Kidney (tissue), 14 donors: ENCODE results near the gene ATE1. TPM values are rescaled to one million over a fixed set of nuclear protein-coding genes. Genes with fewer than 3 reads are reported as not detected.

Experiments used
- DNase-seq, 5 donors: peaks; one replicate each; pipeline ENCODE4 v3.0.0-alpha.2; 2013 to 2020
- FAIRE-seq: peaks from 2 replicates; lab custom pipeline; 2012; peaks lifted over from hg19 to GRCh38; lab: Jason Lieb, UNC
- H3K27ac ChIP-seq, 2 donors: one replicate each; pipeline ENCODE4 v1.7.0; 2013; ENCODE audit warnings: low read depth in 2 of 2, low read length in 2 of 2, inconsistent platforms in 1 of 2
- H3K27me3 ChIP-seq: one replicate; pipeline ENCODE4 v1.7.1; 2013; ENCODE audit warnings: low read length, inconsistent platforms; ENCODE audit not compliant: control insufficient read depth, insufficient read depth
- H3K36me3 ChIP-seq, 3 donors: one replicate each; pipeline versions ENCODE4 v1.7.0 to v1.7.1; 2013; ENCODE audit warnings: low read length in 3 of 3, control low read depth in 1 of 3, inconsistent platforms in 1 of 3; ENCODE audit not compliant: insufficient read depth in 3 of 3, control insufficient read depth in 2 of 3
- H3K4me1 ChIP-seq, 3 donors: one replicate each; pipeline versions ENCODE4 v1.7.0 to v1.7.1; 2013; ENCODE audit warnings: low read length in 3 of 3, inconsistent platforms in 1 of 3, low read depth in 1 of 3; ENCODE audit not compliant: control insufficient read depth in 2 of 3, insufficient read depth in 2 of 3
- H3K4me3 ChIP-seq, 3 donors: one replicate each; pipeline versions ENCODE4 v1.7.0 to v1.8.1; 2013; ENCODE audit warnings: low read length in 3 of 3, control low read depth in 1 of 3, inconsistent platforms in 1 of 3
- H3K9ac ChIP-seq, 3 donors: one replicate each; pipeline versions ENCODE4 v1.7.0 to v1.7.1; 2013; ENCODE audit warnings: low read length in 3 of 3, control low read depth in 1 of 3, inconsistent platforms in 1 of 3
- H3K9me3 ChIP-seq, 3 donors: one replicate each; pipeline versions ENCODE4 v1.7.0 to v1.7.1; 2013; ENCODE audit warnings: low read length in 3 of 3, control low read depth in 1 of 3, inconsistent platforms in 1 of 3; ENCODE audit not compliant: control insufficient read depth in 2 of 3, insufficient read depth in 1 of 3
- CTCF ChIP-seq: IDR thresholded peaks from 3 replicates; pipeline ENCODE4 v1.5.1; 2012; ENCODE audit warnings: mild to moderate bottlenecking, moderate library complexity, borderline replicate concordance; ENCODE audit not compliant: insufficient read depth; ENCODE audit errors: extremely low read depth
- intact Hi-C: fragments of 100-400 bp; cut with DNase I; formaldehyde crosslinking; loops from one replicate; pipeline ENCODE4 v1.11.1; 2022
- polyA plus RNA-seq: library from polyadenylated mRNA; stranded (reverse); fragments of 350-450 nt; fragmentation: Illumina TruSeq; extraction: RNeasy Lipid Tissue Mini Kit (QIAGEN cat#74804); gene quantifications from one replicate; pipeline ENCODE4 v1.2.3, GENCODE V29; 2014; ENCODE audit warnings: low read depth, low replicate concordance; ENCODE audit not compliant: insufficient read depth
- total RNA-seq: library from RNA; stranded (reverse); fragmentation: NEBNext Ultra II Directional; extraction: Animal tissue kit (Norgen Biotek cat#: 25700); gene quantifications from one replicate; pipeline ENCODE4 v1.2.1, GENCODE V29; 2021
- donor health status: control.
- donor health status: control.
- donor health status: control.
- donor health status: control.
- donor health status: control.
- donor health status: DM: yes; HTN: yes; CAD: no.
- donor health status: Normal renal cell carcinoma (clear cell type).

ATE1 gene
- total and polyA plus RNA-seq, 2 donors from 2014 or later = 9.8 to 31.0 TPM

- H3K27ac ChIP-seq = no peak overlapping the region
- DNase-seq (no peak), FAIRE-seq (no peak)
- H3K9ac ChIP-seq = no peak overlapping the region
- peaks cover 7 to 27% (median 8%) of the 10 kb centered on the region in 3 donors for H3K36me3 ChIP-seq
- no peaks in the 10 kb centered on the region for H3K4me1 ChIP-seq
- TF ChIP-seq CTCF = no peak
- H3K9me3 ChIP-seq = no peaks in the 10 kb centered on the region
- intact Hi-C loops = no loop called here
- no peaks in the 10 kb centered on the region for H3K27me3 ChIP-seq
- no peak overlapping the region for H3K4me3 ChIP-seq
Measured at GRCh38 chr10:121965996-121966395, 38.2 kb upstream of the ATE1 start.

GRCh38 chr10:121961456-121961855, 33.6 kb upstream of the ATE1 start:
- H3K4me1 ChIP-seq = no peaks in the 10 kb centered on the region
- no peak for FAIRE-seq
- H3K27ac ChIP-seq = no peak overlapping the region
- H3K4me3 ChIP-seq = no peak overlapping the region
- no peaks in the 10 kb centered on the region for H3K27me3 ChIP-seq
- H3K9ac ChIP-seq = no peak overlapping the region
- no peak for DNase-seq
- H3K9me3 ChIP-seq = no peaks in the 10 kb centered on the region
- TF ChIP-seq CTCF = no peak
- peaks cover 5 to 10% (median 8%) of the 10 kb centered on the region in 3 donors for H3K36me3 ChIP-seq
- intact Hi-C loops = no loop called here

- no peak for DNase-seq
- Histone ChIP-seq H3K9me3 (no peaks in the 10 kb centered on the region), H3K27me3 (no peaks in the 10 kb centered on the region), H3K36me3 (peaks cover 0 to 4% (median 0%) of the 10 kb centered on the region in 3 donors), H3K4me3 (no peak overlapping the region), H3K4me1 (no peaks in the 10 kb centered on the region), H3K27ac (no peak overlapping the region), H3K9ac (no peak overlapping the region)
- FAIRE-seq = no peak
- intact Hi-C loops = no loop called here
- TF ChIP-seq CTCF = no peak
Measured at GRCh38 chr10:121959671-121960070, 31.8 kb upstream of the ATE1 start.
